H1 (cell line): ENCODE measurements around the gene ASPDH. TPM values are rescaled to one million over a fixed set of nuclear protein-coding genes. Genes with fewer than 3 reads are reported as not detected.

Source experiments
- CTCF ChIA-PET: fragments of 300-600 bp; sonication (Branson Sonifier 250); formaldehyde crosslinking; loops from one replicate; lab custom pipeline; 2021; ENCODE audit not compliant: partially characterized antibody; lab: Charles Lee
- POLR2A ChIA-PET: fragments of 300-600 bp; sonication (Branson Sonifier 250); formaldehyde crosslinking; loops from one replicate; lab custom pipeline; 2021; ENCODE audit warnings: inconsistent platforms; ENCODE audit not compliant: partially characterized antibody; lab: Charles Lee
- DNase-seq, 2 experiments: peaks; one replicate each; pipeline versions ENCODE4 v3.0.0 to v3.0.0-alpha.2; 2010 to 2022; ENCODE audit warnings: low spot score in 2 of 2, low read depth in 1 of 2, mixed read lengths in 1 of 2
- FAIRE-seq: peaks from 2 replicates; lab custom pipeline; 2011; peaks lifted over from hg19 to GRCh38; lab: Jason Lieb, UNC
- H2AFZ ChIP-seq: 2 replicates; pipeline ENCODE4 v1.8.1; 2012; ENCODE audit warnings: low read length, inconsistent platforms
- H2AK5ac ChIP-seq: 2 replicates; pipeline ENCODE4 v1.6.1; 2013; ENCODE audit warnings: low read depth, low read length
- H2BK120ac ChIP-seq: replicated peaks from 2 replicates; pipeline ENCODE3; 2013; ENCODE audit warnings: low read depth, low read length, inconsistent platforms
- H2BK12ac ChIP-seq: 2 replicates; pipeline ENCODE4 v1.6.1; 2013; ENCODE audit warnings: low read depth, low read length
- H2BK15ac ChIP-seq: 2 replicates; pipeline ENCODE4 v1.6.1; 2013; ENCODE audit warnings: low read length
- H2BK20ac ChIP-seq: 2 replicates; pipeline ENCODE4 v1.6.1; 2013; ENCODE audit warnings: low read length
- H2BK5ac ChIP-seq: 2 replicates; pipeline ENCODE4 v1.6.1; 2013; ENCODE audit warnings: low read depth, low read length
- H3K14ac ChIP-seq: 2 replicates; pipeline ENCODE4 v1.6.1; 2013; ENCODE audit warnings: inconsistent platforms; ENCODE audit not compliant: insufficient read length
- H3K18ac ChIP-seq: 2 replicates; pipeline ENCODE4 v1.6.1; 2013; ENCODE audit warnings: low read length; ENCODE audit errors: extremely low read depth
- H3K23ac ChIP-seq: 2 replicates; pipeline ENCODE4 v1.6.1; 2013; ENCODE audit warnings: inconsistent platforms; ENCODE audit not compliant: insufficient read length
- H3K23me2 ChIP-seq: 2 replicates; pipeline ENCODE4 v1.6.1; 2013; ENCODE audit warnings: low read depth, low read length
- H3K27ac ChIP-seq: 2 replicates; pipeline ENCODE4 v1.6.1; 2011; ENCODE audit warnings: low read depth, low read length, inconsistent platforms
- H3K27me3 ChIP-seq, 4 experiments: replicated peaks in 1 of 4; 1 replicate in 1 of 4; 2 replicates in 3 of 4; pipeline versions ENCODE4 v1.6.1 to v1.8.1; 2011 to 2013; ENCODE audit warnings: low read length in 3 of 4, mild to moderate bottlenecking in 3 of 4, inconsistent platforms in 2 of 4, mixed read lengths in 2 of 4, moderate library complexity in 1 of 4; ENCODE audit not compliant: control insufficient read depth in 3 of 4, insufficient read depth in 3 of 4; ENCODE audit errors: extremely low read depth in 1 of 4
- H3K36me3 ChIP-seq, 4 experiments: 2 replicates each; pipeline versions ENCODE4 v1.6.1 to v1.8.1; 2011 to 2013; ENCODE audit warnings: mild to moderate bottlenecking in 4 of 4, low read length in 3 of 4, moderate library complexity in 2 of 4, control low read depth in 1 of 4, inconsistent platforms in 1 of 4; ENCODE audit not compliant: insufficient read depth in 4 of 4, control insufficient read depth in 2 of 4
- H3K4ac ChIP-seq: replicated peaks from 2 replicates; pipeline ENCODE3; 2013; ENCODE audit warnings: low read length, low read depth, mixed read lengths, inconsistent platforms; ENCODE audit not compliant: insufficient read length
- H3K4me1 ChIP-seq, 4 experiments: replicated peaks in 1 of 4; 1 replicate in 1 of 4; 2 replicates in 3 of 4; pipeline versions ENCODE4 v1.6.1 to v1.8.1; 2011 to 2013; ENCODE audit warnings: low read length in 3 of 4, inconsistent platforms in 2 of 4, mixed read lengths in 1 of 4; ENCODE audit not compliant: insufficient read depth in 4 of 4, control insufficient read depth in 3 of 4
- H3K4me2 ChIP-seq, 2 experiments: 2 replicates each; pipeline versions ENCODE4 v1.6.1 to v1.8.1; 2011 to 2013; ENCODE audit warnings: low read depth in 2 of 2, low read length in 2 of 2, control low read depth in 1 of 2, inconsistent platforms in 1 of 2, mild to moderate bottlenecking in 1 of 2; ENCODE audit not compliant: insufficient read depth in 1 of 2
- H3K4me3 ChIP-seq, 4 experiments: fragments of 200-600, 300-600 bp in 1 of 4; sonication (generic), shearing (Covaris generic), sonication (Bioruptor Twin) in 1 of 4; 2 replicates each; pipeline versions ENCODE4 v1.5.1 to v1.8.1; 2011 to 2016; ENCODE audit warnings: low read length in 4 of 4, low read depth in 3 of 4, control low read depth in 2 of 4, inconsistent platforms in 2 of 4, mild to moderate bottlenecking in 2 of 4, mixed read lengths in 1 of 4, moderate library complexity in 1 of 4; ENCODE audit not compliant: insufficient read depth in 2 of 4; ENCODE audit errors: extremely low read depth in 1 of 4
- H3K56ac ChIP-seq: replicated peaks from 2 replicates; pipeline ENCODE3; 2013; ENCODE audit warnings: low read depth, mild to moderate bottlenecking, mixed read lengths, low read length, inconsistent platforms; ENCODE audit not compliant: insufficient read length
- H3K79me1 ChIP-seq: 2 replicates; pipeline ENCODE4 v1.6.1; 2013; ENCODE audit warnings: low read depth, low read length, control low read depth
- H3K79me2 ChIP-seq, 2 experiments: 2 replicates each; pipeline versions ENCODE4 v1.6.1 to v1.8.1; 2012 to 2013; ENCODE audit warnings: low read length in 2 of 2, mild to moderate bottlenecking in 2 of 2, inconsistent platforms in 1 of 2; ENCODE audit not compliant: insufficient read depth in 2 of 2, control insufficient read depth in 1 of 2
- H3K9ac ChIP-seq, 4 experiments: replicated peaks in 1 of 4; 1 replicate in 1 of 4; 2 replicates in 3 of 4; pipeline versions ENCODE4 v1.6.1 to v1.8.1; 2011 to 2013; ENCODE audit warnings: low read depth in 3 of 4, low read length in 3 of 4, control low read depth in 2 of 4, mild to moderate bottlenecking in 2 of 4, moderate library complexity in 2 of 4, inconsistent platforms in 1 of 4; ENCODE audit errors: extremely low read depth in 1 of 4
- H3K9me3 ChIP-seq, 2 experiments: 2 replicates each; pipeline versions ENCODE4 v1.6.1 to v1.8.1; 2012 to 2013; ENCODE audit warnings: mild to moderate bottlenecking in 2 of 2, moderate library complexity in 2 of 2, control low read depth in 1 of 2, inconsistent platforms in 1 of 2, low read depth in 1 of 2, low read length in 1 of 2, mixed read lengths in 1 of 2; ENCODE audit not compliant: insufficient read depth in 2 of 2
- H4K20me1 ChIP-seq, 2 experiments: replicated peaks in 1 of 2; 2 replicates each; pipeline versions ENCODE3 to v1.8.1; 2011 to 2013; ENCODE audit warnings: inconsistent platforms in 2 of 2, low read length in 2 of 2, mild to moderate bottlenecking in 1 of 2; ENCODE audit not compliant: insufficient read depth in 2 of 2, control insufficient read depth in 1 of 2
- H4K5ac ChIP-seq: 2 replicates; pipeline ENCODE4 v1.6.1; 2013; ENCODE audit warnings: low read length, low read depth, mixed read lengths, inconsistent platforms; ENCODE audit not compliant: insufficient read length
- H4K8ac ChIP-seq: 2 replicates; pipeline ENCODE4 v1.8.0; 2013; ENCODE audit warnings: mild to moderate bottlenecking, moderate library complexity, low read length, inconsistent platforms; ENCODE audit not compliant: insufficient read depth; ENCODE audit errors: extremely low read depth
- H4K91ac ChIP-seq: replicated peaks from 2 replicates; pipeline ENCODE3; 2013; ENCODE audit warnings: low read length, mixed read lengths, inconsistent platforms; ENCODE audit not compliant: insufficient read length
- CHD1 ChIP-seq: IDR thresholded peaks from 2 replicates; pipeline ENCODE4 v1.6.1; 2012; ENCODE audit warnings: low read depth, low read length, improper control_type of control experiment
- CTBP2 ChIP-seq: IDR thresholded peaks from 2 replicates; pipeline ENCODE4 v1.7.0; 2011; ENCODE audit warnings: borderline replicate concordance, mild to moderate bottlenecking, moderate library complexity, mixed read lengths, low read length; ENCODE audit not compliant: insufficient read depth, insufficient read length
- EGR1 ChIP-seq: IDR thresholded peaks from 2 replicates; pipeline ENCODE4 v1.6.1; 2011; ENCODE audit warnings: low read depth, low read length, borderline replicate concordance
- GABPA ChIP-seq: IDR thresholded peaks from 2 replicates; pipeline ENCODE4 v1.6.1; 2011; ENCODE audit warnings: mild to moderate bottlenecking, low read length, moderate library complexity, borderline replicate concordance; ENCODE audit not compliant: insufficient read depth
- HDAC2 ChIP-seq, 2 experiments: fragments of 300-600 bp in 1 of 2; sonication (generic) in 1 of 2; IDR thresholded peaks; 2 replicates each; pipeline ENCODE4 v1.6.1; 2011 to 2012; ENCODE audit warnings: low read depth in 2 of 2, low read length in 2 of 2, mild to moderate bottlenecking in 2 of 2, moderate library complexity in 2 of 2, borderline replicate concordance in 1 of 2, inconsistent platforms in 1 of 2
- RBBP5 ChIP-seq: IDR thresholded peaks from 2 replicates; pipeline ENCODE4 v1.7.1; 2012; ENCODE audit warnings: low read depth, mild to moderate bottlenecking, inconsistent platforms, low read length, moderate library complexity, borderline replicate concordance
- RFX5 ChIP-seq: IDR thresholded peaks from 2 replicates; pipeline ENCODE4 v1.6.1; 2011; ENCODE audit warnings: low read depth, low read length, improper control_type of control experiment, borderline replicate concordance
- SP1 ChIP-seq: IDR thresholded peaks from 2 replicates; pipeline ENCODE4 v1.6.1; 2011; ENCODE audit warnings: low read depth, low read length
- WGBS, 2 experiments: shearing (Covaris generic) in 1 of 2; methylation state at CpG; one replicate each; pipeline versions ENCODE4 v1.1.6 to v1.1.7; 2013 to 2015; ENCODE audit warnings: low lambda C conversion rate in 2 of 2, mixed read lengths in 2 of 2, inconsistent platforms in 1 of 2, low coverage in 1 of 2, missing lambda C conversion rate in 1 of 2; ENCODE audit not compliant: insufficient replicate concordance in 2 of 2, insufficient coverage in 1 of 2, insufficient read length in 1 of 2; ENCODE audit errors: extremely low coverage in 1 of 2, missing lambda C conversion rate in 1 of 2; 5-methylcytosine and 5-hydroxymethylcytosine counted together
- polyA plus RNA-seq, 7 experiments: library from polyadenylated mRNA; depleted of rRNA in 3 of 7; stranded (reverse) in 5 of 7; unstranded in 2 of 7; fragments of >200 nt in 5 of 7; fragments of 200-250 nt in 2 of 7; gene quantifications; 1 replicate in 5 of 7; 2 replicates in 1 of 7; 4 replicates in 1 of 7; pipeline versions ENCODE4 v1.2.1 to v1.2.3, GENCODE V29; 2011 to 2013; ENCODE audit warnings: missing spikeins in 2 of 7, mixed read lengths in 2 of 7
- total RNA-seq: library from RNA; stranded (reverse); fragmentation: NEBNext Ultra II Directional; extraction: Animal tissue kit (Norgen Biotek cat#: 25700); gene quantifications from 2 replicates; pipeline ENCODE4 v1.2.1, GENCODE V29; 2021

ASPDH gene
- total and polyA plus RNA-seq, 2 of the 8 experiments (the other 6 are each of a cell fraction or from before 2014, with no cell fraction given) = not detected

GRCh38 chr19:50511069-50511822 is 2.5 kb downstream of the ASPDH start, which contains the start of gene JOSD2:
TSS of gene JOSD2 (minus strand) at chr19:50511191. CDS start at chr19:50510431, 760 bp downstream.
- FAIRE-seq (peak; percentile 83), DNase-seq (peak; percentile 91 to 94)
- Histone ChIP-seq H2AK5ac (no peak within 1 kb of the TSS), H3K79me1 (no peaks in the 10 kb centered on the region), H3K4me1 (peaks cover 0 to 6% (median 4%) of the 10 kb centered on the region in 4 experiments; a peak in 4 of 7 replicates), H2BK5ac (no peak within 1 kb of the TSS), H4K5ac (no peak within 1 kb of the TSS), H3K27me3 (peaks cover 0 to 26% (median 15%) of the 10 kb centered on the region in 4 experiments; a peak in 6 of 7 replicates), H2BK120ac (no peak within 1 kb of the TSS), H4K20me1 (peaks cover 1 to 3% of the 10 kb centered on the region in 2 experiments), H3K18ac (peak within 1 kb of the TSS; percentile 36; the same call in 1 of the 2 replicates), H2BK12ac (no peak within 1 kb of the TSS), H2BK15ac (no peak within 1 kb of the TSS), H3K56ac (no peak within 1 kb of the TSS), H3K9ac (peak within 1 kb of the TSS in 3 of 4 experiments; percentile 35 to 48 (median 45); a peak in 4 of 7 replicates), H3K4me2 (peak within 1 kb of the TSS; percentile 57 to 66), H3K14ac (no peak within 1 kb of the TSS), H3K4me3 (peak within 1 kb of the TSS; percentile 42 to 62 (median 56)), H3K36me3 (no peaks in the 10 kb centered on the region), H4K91ac (no peak within 1 kb of the TSS), H3K23me2 (no peaks in the 10 kb centered on the region; the same call in 1 of the 2 replicates), H4K8ac (peak within 1 kb of the TSS; percentile 75), H3K23ac (no peak within 1 kb of the TSS), H3K27ac (peak within 1 kb of the TSS; percentile 32; the same call in 1 of the 2 replicates), H2BK20ac (no peak within 1 kb of the TSS), H3K4ac (no peak within 1 kb of the TSS), H2AFZ (no peak within 1 kb of the TSS), H3K9me3 (no peaks in the 10 kb centered on the region), H3K79me2 (no peaks in the 10 kb centered on the region)
- POLR2A ChIA-PET = interaction anchor here (0.6 to 1.7 kb wide), 10 partner anchors 11 to 294 kb away, joined by 3 to 9 read pairs (median 4); no protein-coding TSS in a partner anchor
- 4% methylated on average over 68 of the region's 69 CpGs; no CpG with 5 or more reads in 1 of the 2 experiments for WGBS, 2 experiments
- CTCF ChIA-PET = interaction anchor here (1.0 to 19.3 kb wide), 5 partner anchors 11 to 44 kb away, joined by 4 to 206 read pairs (median 13); no protein-coding TSS in a partner anchor
- TF ChIP-seq GABPA = peak; percentile 85
- TF ChIP-seq RFX5 = 0 out of 2 replicates have a peak, but pooled peaks have one; percentile 28
- TF ChIP-seq SP1 = no peak
- peak; percentile 5 to 47; a peak in 1 of 4 replicates for TF ChIP-seq HDAC2 (IDR thresholded peaks at IDR 0.05; ENCODE audit: borderline replicate concordance in 1 of 2, low read depth in 2 of 2, low read length in 2 of 2)
- TF ChIP-seq RBBP5 = 0 out of 2 replicates have a peak, but pooled peaks have one; percentile 34
- no peak for TF ChIP-seq CHD1
- peak; percentile 60; the same call in 1 of the 2 replicates for TF ChIP-seq EGR1
- peak; percentile 62 for TF ChIP-seq CTBP2
